ENCODE measurements around the gene COLQ.

COLQ gene

DNA sequence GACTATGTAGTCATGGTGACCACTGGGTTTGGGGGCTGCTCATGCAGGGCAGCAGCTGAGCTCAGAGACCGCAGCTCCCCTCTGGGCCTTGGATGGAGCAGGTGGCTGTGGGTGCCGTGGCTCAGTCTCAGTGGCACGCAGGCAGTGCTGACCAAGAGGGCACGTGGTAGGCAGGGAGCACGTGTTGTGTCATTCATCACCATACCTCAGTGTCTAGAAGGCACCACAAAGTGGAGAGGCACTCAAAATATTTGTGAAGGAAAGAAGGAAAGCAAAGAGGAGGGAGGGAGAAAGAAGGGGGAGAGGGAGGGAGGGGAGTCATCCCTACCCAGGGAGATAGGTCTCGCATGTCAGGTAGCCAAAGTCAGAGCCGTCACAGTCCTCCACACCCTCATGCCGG is 68.0 kb downstream of the COLQ start:
- DNase-seq, result no peak

GRCh38 chr3:15452961-15453360 is 68.5 kb downstream of the COLQ start:
- DNase-seq, result no peak

- DNase-seq, result no peak
These were observed 69.3 kb downstream of the COLQ start for GRCh38 chr3:15452156-15452555.

DNA sequence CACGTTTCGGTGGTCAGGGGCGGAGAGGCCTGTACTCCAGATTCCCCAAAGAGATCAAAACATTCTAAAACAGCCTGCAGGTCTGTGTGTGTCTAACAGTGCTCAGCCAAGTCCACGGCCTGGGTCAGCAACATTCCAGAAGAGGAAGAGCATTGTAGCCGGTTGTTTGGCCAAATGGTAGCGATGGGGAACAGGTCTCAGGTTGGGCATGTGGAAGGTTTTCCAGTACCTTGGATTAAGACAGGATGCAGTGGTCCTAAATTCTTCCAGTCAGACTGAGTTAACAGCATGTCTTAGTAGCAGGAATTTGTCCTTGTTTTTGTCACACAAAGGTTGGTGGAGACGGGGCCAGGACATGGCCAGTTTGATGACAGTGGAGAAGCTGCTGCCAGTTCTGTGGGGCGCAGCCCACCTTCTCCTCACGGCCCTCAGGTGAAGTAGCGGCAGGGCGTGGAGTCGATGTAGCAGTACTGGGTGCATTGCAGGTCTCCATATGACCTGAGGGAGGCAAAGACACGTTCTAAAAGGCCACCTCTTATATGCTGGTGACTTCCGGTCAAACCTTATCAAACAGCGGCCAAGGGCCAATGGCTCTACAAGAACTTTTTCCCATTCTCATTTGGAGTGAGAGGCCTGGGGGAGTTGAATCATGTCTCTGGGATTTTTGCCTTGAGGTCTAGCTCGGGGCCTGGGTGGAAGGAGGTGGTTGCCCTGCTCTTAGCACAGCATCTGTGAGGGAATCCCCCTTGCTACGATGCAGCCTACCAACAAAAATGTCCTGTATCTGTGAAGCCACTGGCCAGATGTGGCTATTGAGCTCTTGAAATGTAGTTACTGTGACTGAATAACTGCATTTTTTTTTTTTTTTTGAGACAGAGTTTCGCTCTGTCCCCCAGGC is 70.0 kb downstream of the COLQ start:
- DNase-seq, result no peak

DNA sequence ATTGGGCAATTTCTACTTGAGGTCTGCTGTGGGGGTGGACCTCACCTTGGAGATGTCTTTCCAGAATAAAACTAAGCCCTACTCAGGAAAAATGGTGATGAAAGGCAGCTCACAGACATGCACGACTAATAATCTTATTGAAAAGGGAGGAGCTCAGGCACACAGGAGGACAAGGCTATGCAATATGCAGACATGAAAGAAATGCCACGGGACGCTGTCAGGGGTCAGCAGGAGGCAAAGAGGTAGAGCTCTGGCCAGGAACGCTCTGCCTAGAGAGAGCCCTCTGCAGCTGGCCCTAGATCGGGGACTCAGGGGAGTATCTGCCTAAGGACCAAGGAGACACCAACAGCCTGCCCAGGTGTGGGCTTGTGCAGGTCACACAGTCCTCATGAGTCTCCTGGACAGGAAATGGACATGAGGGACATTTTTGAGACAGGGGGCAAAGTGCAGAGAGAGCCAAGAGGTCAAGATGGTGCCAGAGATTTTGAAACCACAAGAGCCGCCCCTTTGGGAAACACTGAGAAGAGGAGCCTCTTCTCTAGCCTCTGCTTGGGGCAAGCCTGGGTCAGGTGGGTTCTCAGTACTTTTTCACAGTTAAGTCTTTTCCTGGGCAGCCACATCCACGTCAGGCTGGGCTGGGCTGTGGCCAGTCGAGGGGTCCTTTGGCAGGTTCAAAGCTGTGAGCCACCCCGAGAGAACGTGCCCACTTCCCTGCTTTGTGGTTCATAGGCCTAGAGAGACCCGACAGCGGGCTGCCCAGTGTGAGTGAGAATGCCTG is 70.9 kb downstream of the COLQ start:
- no peak for DNase-seq

- DNase-seq, result no peak
These were observed 71.8 kb downstream of the COLQ start for GRCh38 chr3:15449489-15450224.

GRCh38 chr3:15443826-15444524 is 77.5 kb downstream of the COLQ start:
- no peak for DNase-seq

DNA sequence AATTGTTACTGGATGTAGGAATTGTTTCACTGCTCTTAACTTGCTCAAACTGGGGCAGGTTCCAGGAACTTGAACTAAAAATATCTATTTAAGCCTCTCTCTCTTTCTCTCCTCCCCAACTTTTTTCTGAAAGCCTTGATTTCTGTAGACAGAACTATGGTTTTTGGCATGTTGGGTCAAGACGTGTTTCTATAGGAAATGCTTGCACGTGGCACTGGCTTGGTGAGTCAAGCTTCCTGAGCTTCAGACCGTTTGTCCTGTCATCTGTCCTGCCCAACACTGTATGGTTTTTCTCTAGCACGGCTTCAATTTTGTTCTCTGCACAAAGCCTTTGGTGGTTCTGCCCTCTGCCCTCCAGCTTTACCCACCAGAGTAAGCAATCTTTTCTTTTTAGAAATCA is 80.6 kb downstream of the COLQ start:
- no peak for DNase-seq

- DNase-seq, result no peak
These were observed 82.0 kb downstream of the COLQ start for GRCh38 chr3:15439476-15439875.

- DNase-seq, result no peak
These were observed 82.5 kb downstream of the COLQ start for GRCh38 chr3:15438983-15439382.

- no peak for DNase-seq
These were observed 85.3 kb downstream of the COLQ start for GRCh38 chr3:15436246-15436645.

DNA sequence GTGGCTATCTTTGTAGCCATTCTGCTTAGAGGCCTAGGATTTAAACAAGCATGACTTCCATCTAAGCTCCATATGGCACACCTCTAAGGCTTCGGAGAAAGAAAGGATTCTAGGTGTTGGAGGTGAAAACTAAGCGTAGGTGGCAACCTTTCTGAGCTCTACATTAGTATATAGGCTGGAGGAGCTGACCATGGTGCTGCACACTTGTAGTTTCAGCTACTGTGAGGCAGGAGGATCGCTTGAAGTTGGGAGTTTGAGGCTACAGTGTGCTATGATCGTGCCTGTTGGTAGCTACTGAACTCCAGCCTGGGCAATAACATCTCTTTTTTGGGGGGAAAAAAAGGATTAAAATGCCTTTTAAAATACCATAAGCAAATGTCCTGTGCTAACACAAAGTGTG is 86.8 kb downstream of the COLQ start:
- no peak for DNase-seq

GRCh38 chr3:15433531-15433930 is 88.0 kb downstream of the COLQ start:
- no peak for DNase-seq

DNA sequence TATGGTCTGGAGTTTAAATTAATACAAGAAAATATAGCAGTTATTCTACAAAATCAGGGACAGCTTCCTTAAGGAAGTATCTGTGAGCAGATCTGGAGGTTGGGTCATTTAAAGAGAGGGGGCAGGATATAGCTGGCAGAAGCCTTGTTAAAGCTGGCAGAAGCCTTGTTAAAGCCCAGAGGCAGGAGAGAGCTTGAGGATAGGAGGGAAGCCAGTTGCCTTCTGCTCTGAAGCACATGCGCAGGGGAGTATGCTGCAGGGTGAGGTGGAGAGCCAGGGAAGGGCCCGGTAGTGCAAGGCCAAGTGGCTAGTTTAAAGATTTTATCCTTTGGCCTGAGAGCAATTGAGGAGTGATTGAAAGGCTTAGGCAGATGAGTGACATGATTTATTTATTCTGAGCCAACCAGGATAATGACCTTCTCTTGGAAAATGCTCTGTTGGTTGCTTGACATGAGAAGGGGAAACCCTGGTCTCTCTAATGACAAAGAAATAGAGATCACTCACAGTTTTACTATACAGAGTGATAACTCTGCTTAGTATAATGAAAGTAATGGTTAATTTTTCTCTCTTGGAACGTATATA is 90.2 kb downstream of the COLQ start:
- no peak for DNase-seq

DNA sequence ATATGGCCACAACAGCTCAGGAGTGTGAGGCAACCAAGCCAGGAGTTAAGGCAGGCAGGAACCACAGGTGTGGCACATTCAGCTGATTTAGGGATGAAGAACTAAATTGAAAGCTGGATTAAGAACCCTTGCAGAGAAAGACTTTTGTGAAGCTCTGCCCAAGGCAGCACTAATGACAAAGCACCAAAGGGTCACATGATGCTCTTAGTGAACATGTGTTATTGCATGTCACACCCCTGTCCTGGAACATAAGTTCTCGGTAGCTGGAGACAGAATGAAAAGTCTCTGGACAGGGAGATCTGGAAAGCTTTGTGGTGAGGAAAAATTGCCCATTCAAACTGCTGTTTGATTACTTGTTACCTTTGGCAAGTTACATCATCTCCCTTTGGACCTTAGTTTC is 90.9 kb downstream of the COLQ start:
- no peak for DNase-seq

GRCh38 chr3:15429080-15429479 is 92.4 kb downstream of the COLQ start:
- DNase-seq, result no peak

DNA sequence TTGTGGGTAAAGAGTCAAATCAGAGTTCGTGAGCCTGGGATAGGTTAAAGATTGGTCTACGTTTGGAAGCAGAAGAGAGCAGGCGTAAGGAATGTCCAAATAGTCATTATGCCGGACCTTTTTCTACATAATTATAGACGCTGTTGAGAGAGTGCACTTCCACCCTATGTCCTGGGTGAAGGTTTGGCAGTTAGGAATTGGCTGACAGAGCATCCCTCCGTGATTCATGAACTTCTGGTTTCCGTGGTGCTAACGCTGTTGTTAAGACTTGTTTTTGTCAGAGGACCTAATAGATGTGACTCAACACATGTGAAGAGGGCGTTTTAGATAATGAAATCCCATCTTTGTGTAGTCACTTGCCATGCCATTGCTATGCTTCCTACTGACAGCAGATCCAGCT is 93.0 kb downstream of the COLQ start:
- DNase-seq, result no peak

GRCh38 chr3:15427981-15428380 is 93.5 kb downstream of the COLQ start:
- no peak for DNase-seq

DNA sequence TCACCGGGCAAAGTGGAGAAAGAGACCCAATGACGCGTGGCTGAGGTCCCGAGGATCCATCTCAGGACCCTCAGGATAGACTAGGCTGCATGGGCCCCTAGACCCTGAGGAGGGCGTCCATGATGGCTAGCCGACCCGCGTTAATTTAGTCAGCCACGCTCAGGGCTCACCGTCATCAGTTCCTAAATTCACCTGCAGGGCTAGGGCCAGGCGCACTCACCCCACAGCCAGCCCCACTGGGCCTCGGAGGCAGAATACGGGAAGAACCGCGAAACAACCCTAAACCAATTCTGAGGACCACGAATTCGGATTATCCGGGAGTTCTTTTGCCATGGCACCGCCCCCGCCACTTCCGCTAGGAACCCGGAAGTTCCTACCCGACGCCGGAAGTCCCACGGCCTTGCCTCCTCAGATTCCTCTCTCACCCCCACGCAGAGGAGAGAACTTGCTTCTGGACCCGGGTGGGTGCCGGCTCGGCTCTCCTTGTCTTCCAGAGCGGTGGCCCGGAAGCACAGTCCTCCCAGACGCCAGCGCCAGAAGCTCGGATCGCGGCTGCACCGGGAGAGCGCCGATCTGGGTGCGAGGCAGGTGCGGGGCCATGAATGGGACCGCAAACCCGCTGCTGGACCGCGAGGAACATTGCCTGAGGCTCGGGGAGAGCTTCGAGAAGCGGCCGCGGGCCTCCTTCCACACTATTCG is 94.2 kb downstream of the COLQ start, which contains the start of the genes EAF1 and METTL6:
Gene EAF1 (plus strand): TSS at position 417 of the 699 bp plus-strand sequence. CDS start 182 bp downstream, at position 599.
Gene METTL6 (minus strand): TSS at position 363 of the 699 bp plus-strand sequence. CDS start 1,033 bp downstream, outside the sequence.
- DNase-seq, result peak; percentile 64

GRCh38 chr3:15426579-15427118 is 94.9 kb downstream of the COLQ start:
- no peak for DNase-seq

DNA sequence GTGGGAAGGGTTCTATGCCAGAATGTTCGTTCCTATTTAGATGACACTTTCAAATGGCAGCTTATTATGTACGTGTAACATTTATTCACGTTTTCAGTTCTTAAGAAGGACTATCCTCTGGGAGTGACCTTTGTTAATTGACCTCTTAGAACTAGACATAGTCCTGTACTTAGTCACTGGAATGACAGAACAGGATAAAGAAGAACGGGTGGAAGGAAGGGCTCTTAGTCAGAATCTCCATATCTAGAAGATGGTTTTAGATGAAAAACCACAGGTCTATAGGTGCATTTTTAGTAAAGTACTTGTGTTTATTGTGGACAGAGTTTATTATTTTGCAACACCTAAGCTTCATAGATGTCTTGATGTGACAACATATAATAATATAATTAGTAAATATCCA is 100.6 kb downstream of the COLQ start:
- DNase-seq, result no peak
